Measurements from ENCODE around the gene GNG14. TPM values are rescaled to one million over a fixed set of nuclear protein-coding genes. Genes with fewer than 3 reads are reported as not detected.

GNG14 gene
- total and polyA plus RNA-seq, 11 donors, result not detected

DNA sequence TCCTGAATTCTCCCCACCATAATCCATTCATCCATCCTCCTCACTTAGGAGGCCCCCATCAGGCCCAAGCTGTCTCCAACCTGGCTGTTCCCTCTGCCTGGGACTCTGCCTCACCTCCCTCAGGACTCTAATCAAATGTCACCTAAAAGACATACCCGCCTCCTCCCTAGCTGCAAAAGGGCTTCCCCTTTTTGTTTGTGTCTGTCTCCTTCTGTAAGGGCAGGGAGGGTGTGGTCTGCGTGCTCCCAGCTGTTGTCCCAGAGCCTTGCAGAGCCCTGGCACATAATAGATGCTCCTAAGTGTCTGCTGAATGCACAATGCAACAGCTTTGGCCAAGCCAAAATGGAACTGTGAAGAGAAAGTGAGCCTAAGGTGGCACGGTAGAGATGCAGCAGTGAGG is 42.3 kb downstream of the GNG14 start:
- Histone ChIP-seq H3K4me3 (no peak overlapping the region), H3K27ac (no peak overlapping the region), H3K36me3 (peaks cover 0 to 46% (median 32%) of the 10 kb centered on the region in 9 donors), H3K9me3 (no peaks in the 10 kb centered on the region), H3K4me1 (peaks cover 0 to 42% (median 19%) of the 10 kb centered on the region in 12 donors), H3K27me3 (no peaks in the 10 kb centered on the region)
- no peak for TF ChIP-seq POLR2A (IDR thresholded peaks at IDR 0.05)
- TF ChIP-seq, protein P1, sequence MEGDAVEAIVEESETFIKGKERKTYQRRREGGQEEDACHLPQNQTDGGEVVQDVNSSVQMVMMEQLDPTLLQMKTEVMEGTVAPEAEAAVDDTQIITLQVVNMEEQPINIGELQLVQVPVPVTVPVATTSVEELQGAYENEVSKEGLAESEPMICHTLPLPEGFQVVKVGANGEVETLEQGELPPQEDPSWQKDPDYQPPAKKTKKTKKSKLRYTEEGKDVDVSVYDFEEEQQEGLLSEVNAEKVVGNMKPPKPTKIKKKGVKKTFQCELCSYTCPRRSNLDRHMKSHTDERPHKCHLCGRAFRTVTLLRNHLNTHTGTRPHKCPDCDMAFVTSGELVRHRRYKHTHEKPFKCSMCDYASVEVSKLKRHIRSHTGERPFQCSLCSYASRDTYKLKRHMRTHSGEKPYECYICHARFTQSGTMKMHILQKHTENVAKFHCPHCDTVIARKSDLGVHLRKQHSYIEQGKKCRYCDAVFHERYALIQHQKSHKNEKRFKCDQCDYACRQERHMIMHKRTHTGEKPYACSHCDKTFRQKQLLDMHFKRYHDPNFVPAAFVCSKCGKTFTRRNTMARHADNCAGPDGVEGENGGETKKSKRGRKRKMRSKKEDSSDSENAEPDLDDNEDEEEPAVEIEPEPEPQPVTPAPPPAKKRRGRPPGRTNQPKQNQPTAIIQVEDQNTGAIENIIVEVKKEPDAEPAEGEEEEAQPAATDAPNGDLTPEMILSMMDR (IDR thresholded peaks at IDR 0.05), result no peak
- no peak for ATAC-seq
- no peak for DNase-seq
- intact Hi-C loops (cut with DNase I), result no loop called here
- WGBS, 4 donors, result 78 to 84% (median 81%) methylated on average over 3 of the region's 3 CpGs

- intact Hi-C loops (cut with DNase I), result no loop called here
- WGBS, 4 donors, result 91 to 93% (median 92%) methylated on average over 10 to 24 of the region's 24 CpGs
- DNase-seq (no peak), ATAC-seq (no peak)
- Histone ChIP-seq H3K27ac (no peak overlapping the region), H3K4me3 (no peak overlapping the region), H3K4me1 (peaks cover 0 to 49% (median 22%) of the 10 kb centered on the region in 12 donors), H3K27me3 (no peaks in the 10 kb centered on the region), H3K36me3 (peaks cover 0 to 46% (median 32%) of the 10 kb centered on the region in 9 donors), H3K9me3 (no peaks in the 10 kb centered on the region)
- no peak for TF ChIP-seq POLR2A (IDR thresholded peaks at IDR 0.05)
- TF ChIP-seq, protein P1 (IDR thresholded peaks at IDR 0.05), result no peak
Observed at GRCh38 chr19:12731337-12731736, 43.5 kb downstream of the GNG14 start.

DNA sequence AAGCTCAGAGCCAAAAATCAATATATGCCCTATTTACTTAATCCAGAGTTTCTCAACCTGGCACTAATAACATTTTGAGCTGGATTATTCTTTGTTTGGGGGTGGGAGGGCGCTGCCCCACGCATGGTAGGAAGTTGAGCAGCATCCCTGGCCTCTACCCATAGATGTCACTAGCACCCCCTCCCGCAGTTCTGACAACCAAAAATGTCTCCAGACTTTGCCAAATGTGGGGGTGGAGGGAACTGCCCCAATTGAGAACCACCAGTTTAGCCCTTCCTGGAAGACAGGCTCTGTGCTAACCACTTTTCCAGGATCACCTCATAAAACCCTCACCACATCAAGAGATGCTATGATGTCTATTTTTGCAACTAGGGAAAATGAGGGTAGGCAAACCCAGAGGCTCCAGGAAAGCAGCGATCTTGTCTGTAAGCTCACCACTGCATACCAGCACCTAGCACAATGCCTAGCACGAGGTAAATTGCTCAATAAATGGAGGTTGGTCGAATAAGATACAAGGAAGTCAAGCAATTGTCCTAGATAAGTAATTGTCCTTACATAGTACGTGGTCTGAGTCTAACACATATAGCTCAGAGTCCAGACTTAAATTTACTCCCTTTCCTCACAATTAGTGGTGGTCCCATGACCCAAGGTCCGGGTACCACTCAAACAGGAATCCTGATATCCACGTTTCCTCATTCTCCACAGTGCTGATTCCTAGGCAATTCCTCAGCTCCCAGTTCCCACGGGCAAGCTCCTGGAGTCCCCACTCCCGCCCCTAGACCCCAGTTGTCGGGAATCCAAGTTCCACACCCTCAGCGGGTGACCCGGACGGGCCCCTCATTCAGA is 45.8 kb downstream of the GNG14 start:
- H3K27ac ChIP-seq, result peak overlapping the region; percentile 72 to 99 (median 96)
- ATAC-seq, result no peak
- no peak for DNase-seq
- H3K36me3 ChIP-seq, result peaks cover 0 to 39% (median 32%) of the 10 kb centered on the region in 9 donors
- no peaks in the 10 kb centered on the region for H3K9me3 ChIP-seq
- TF ChIP-seq POLR2A (IDR thresholded peaks at IDR 0.05), result no peak
- TF ChIP-seq, protein P1 (IDR thresholded peaks at IDR 0.05), result peak in 4 of 12 donors; percentile 12 to 29 (median 21)
- WGBS, 4 donors, result 2 to 4% (median 2%) methylated on average over 15 of the region's 15 CpGs
- H3K27me3 ChIP-seq, result no peaks in the 10 kb centered on the region
- peaks cover 6 to 64% (median 34%) of the 10 kb centered on the region in 12 donors for H3K4me1 ChIP-seq
- peak overlapping the region; percentile 66 to 99 (median 94) for H3K4me3 ChIP-seq
- intact Hi-C loops (cut with DNase I), result loop anchor here in 1 of 10 donors (2.0 kb wide), 1 partner anchor 41 kb away; the partner anchor contains the start of gene HOOK2
